GM18858 (cell line): Measurements from ENCODE around the gene TMEM9.
A peak's percentile ranks its signal among the peaks of the same experiment; 100 is the strongest.

Experiments used
- ATAC-seq: cut with Tn5 transposase; IDR thresholded peaks from one replicate; pipeline ENCODE4 v1.9.1; 2021; ENCODE audit not compliant: unreplicated experiment

TMEM9 gene

DNA sequence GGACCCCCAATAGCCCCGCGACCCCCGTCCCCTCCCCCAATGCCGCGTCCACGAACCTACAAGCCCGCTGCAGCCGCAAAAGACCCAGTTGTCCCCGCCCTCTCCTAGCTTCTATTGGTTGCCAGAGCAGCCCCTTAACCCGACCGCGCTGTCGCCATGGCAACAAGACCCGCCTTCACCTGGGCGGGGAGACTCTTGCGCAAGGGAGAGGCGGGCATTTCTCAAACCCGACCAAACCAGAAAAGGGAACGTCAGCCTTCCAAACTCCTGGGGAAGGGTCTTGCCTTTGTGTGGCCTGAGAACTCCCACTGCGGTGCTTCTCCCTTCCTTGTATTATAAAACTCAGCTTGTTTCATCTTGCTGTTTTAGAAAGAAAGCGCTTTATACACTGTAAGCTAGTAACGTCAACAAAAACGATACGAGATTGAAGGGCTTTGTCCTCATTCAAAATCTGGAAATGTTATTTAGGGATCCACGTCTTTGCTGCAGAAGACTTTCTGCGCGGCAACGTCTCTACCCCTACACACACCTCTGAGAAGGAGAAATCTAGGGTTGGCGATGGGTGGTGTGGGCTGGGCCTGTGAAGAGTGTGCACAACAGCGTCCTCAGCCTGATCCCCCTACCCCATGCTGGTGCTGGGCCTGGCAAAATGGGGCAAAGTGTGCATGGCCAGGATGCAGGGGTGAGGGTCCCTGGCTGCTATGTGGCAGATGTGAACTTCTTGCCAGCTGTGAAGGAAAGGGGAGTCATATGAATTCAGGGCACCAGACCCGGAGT lies at the start of gene TMEM9:
TMEM9 (minus strand) TSS at position 86 of the 777 bp plus-strand sequence. CDS start 551 bp downstream, outside the sequence.
- ATAC-seq, result peak; percentile 85

GRCh38 chr1:201198598-201198997 lies 44.3 kb upstream of the TMEM9 start:
- ATAC-seq, result no peak

GRCh38 chr1:201194046-201194445 lies 39.8 kb upstream of the TMEM9 start:
- no peak for ATAC-seq

- ATAC-seq, result no peak
Measured at GRCh38 chr1:201192261-201192788, 38.1 kb upstream of the TMEM9 start.

GRCh38 chr1:201191653-201192260 lies 37.5 kb upstream of the TMEM9 start:
- no peak for ATAC-seq

GRCh38 chr1:201190624-201191051 lies 36.4 kb upstream of the TMEM9 start, which contains the start of gene IGFN1:
TSS of gene IGFN1 (plus strand) at chr1:201190824. CDS start at chr1:201193294, 2,470 bp downstream.
- no peak for ATAC-seq

GRCh38 chr1:201190005-201190404 lies 35.7 kb upstream of the TMEM9 start:
- ATAC-seq, result no peak

- ATAC-seq, result no peak
Measured at GRCh38 chr1:201189085-201189484, 34.8 kb upstream of the TMEM9 start.

- no peak for ATAC-seq
Measured at GRCh38 chr1:201186192-201186591, 31.9 kb upstream of the TMEM9 start.

- ATAC-seq, result no peak
Measured at GRCh38 chr1:201185527-201186128, 31.4 kb upstream of the TMEM9 start.

- ATAC-seq, result no peak
Measured at GRCh38 chr1:201185123-201185453, 30.8 kb upstream of the TMEM9 start.

DNA sequence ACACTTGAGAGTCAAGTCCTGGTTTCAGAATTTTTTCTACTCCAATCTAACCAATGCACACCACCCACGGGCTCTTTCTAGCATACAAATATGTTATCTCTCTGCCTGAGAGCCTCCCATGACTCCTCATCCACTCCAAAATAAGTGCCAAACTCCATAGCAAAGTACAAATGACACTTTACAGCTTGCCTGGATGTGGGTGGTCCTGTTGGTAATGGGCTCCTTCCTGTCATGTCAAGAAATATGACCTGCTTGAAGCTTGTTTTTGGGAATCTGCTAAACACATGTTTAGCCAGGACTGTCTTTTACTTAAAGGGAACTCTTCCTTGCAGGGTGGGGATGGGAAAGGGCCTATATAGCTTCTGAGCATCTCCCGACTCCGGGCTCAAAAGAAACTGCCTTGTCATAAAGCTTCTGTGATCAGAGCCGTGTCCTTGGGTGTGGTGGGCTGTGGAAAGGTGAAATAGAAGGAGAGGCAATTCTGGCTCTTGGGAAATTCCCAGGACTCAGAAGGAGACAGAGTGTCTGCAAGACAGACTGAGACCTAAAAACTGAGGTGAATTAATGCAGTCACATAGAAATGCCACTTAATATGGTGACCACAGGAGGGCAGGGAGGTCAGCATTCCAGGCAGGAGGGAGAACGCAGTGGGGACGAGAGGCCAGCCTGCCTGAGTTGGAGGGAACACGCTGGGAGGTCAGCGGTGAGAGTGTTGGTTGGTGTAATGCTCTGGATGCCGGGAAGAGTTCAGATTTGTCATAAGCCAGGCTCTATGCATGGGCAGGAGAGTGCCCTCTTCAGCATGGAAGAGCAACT lies 30.2 kb upstream of the TMEM9 start:
- no peak for ATAC-seq

DNA sequence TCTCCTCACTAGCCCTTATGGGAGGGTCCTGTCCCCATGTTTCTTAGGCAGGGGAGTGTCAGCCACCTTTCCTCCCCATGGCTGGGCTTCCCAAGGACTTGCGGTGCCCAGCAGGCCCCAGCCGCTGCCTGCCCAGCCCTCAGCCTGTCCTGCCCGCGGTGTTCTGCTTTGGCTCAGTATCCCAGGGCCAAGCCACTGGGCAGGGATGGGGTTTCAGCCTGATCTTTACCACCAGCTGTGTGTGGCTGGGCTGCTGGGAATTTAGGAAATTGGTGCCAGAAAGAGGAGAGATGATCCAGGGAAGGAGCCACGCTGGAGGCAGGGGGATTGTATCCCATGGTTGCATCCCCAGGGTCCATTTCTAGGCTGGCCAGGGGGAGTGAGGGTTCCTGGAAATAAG lies 29.5 kb upstream of the TMEM9 start:
- ATAC-seq, result no peak

DNA sequence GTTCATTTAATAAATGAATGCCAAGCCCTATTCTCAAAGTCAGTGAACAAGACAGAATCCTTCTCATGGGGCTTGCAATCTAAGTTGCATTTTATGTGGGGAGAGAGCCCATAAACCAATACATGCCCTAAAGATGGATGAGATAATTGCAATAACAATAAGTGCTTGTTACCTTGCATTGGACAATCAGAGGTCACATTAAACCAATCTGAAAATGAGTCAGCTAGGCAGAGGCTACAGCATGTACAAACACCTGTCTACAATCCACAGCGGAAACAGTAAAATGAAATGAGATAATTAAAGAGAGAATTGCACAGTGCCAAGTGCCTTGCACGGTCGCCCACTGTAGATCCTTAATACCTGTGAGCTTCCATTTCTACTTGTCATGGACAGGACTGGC lies 28.9 kb upstream of the TMEM9 start:
- no peak for ATAC-seq

DNA sequence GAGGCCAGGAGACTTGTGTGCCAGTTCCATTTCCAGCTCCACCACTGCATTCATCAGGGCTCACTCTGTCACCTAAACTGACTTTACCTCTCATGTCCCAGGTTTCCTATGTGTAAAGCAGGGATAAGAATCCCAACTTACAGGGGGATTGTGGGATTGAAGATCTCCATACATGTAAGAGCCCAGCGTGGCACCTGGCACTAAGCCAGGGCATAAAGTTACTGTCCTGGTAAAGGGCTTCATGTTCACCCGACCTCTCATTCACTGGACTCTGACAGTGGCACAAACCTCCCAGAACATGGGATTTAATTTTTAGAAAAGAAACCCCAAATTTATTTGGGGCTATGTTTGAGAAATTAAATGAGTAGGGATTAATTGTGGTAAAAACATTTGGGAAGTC lies 27.5 kb upstream of the TMEM9 start:
- ATAC-seq, result no peak

GRCh38 chr1:201181323-201181722 lies 27.0 kb upstream of the TMEM9 start:
- no peak for ATAC-seq

DNA sequence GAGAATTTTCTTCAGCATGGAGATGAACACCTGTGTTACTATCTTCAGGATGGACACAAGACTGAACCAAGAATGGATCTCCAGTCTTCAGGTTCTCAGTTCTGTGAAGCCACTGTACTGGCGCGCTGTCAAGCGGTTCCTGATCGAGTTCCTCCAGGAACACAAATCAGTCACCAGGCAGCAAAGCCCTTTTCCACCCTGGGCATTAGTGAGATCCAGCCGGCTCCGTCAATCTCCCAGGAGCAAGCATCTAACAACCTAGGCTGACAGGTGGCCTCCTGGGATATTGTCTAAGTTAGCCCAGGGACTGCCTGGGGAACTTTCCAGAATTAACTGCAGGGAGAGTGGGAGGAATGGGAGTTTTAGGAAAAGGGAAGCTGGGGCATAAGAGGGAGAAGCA lies 26.6 kb upstream of the TMEM9 start:
- ATAC-seq, result no peak

GRCh38 chr1:201180141-201180540 lies 25.9 kb upstream of the TMEM9 start:
- no peak for ATAC-seq

DNA sequence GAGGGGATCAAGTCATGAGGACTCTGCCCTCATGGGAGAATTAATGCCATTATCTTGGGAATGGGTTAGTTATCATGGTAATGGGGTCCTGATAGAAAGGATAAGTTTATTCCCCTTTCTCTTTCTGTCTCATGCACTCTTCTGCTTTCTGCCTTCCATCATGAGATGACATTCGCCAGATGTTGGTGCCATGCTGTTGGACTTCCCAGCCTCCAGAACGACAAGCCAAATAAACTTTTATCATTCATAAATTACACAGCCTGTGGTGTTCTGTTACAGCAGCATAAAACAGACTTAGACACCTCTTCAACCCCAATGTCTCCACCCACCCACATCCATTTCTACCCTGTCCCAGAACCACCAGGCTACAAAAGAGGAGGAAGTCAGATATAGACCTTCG lies 24.4 kb upstream of the TMEM9 start:
- no peak for ATAC-seq

- ATAC-seq, result no peak
Measured at GRCh38 chr1:201176940-201177339, 22.7 kb upstream of the TMEM9 start.

DNA sequence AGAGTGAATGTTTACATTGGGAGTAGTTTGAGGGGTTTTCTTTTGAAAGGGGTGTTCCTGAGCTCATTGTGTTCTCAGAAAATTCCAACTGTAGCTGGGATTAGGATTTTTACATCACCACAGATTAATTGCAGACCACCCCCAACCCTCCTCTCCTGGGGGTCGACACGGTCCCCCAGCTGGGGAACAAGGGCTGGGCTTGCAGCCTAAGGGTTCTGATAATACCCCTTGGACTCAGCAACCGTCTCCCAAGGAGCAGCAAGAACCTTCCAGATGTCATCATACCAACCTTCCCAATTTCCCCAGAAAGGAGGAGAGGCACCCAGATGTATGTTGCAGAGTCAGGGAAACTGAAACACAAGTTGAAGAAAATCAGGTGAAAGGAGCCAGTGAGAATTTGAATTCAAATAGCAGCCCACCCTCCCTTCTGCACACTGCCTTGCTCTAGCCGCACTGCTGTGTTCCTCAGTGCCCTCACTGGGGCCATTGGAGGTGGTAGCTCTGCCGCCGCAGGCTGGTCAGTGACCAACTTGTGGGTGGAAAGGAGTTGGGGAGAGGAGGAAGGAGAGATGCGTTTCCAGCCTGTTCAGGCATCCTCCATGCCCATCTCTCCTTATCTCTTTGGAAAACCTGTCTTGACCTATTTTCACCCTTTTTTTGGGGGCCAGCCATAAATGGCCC lies 21.7 kb upstream of the TMEM9 start:
- no peak for ATAC-seq
